Motor neuron (in vitro differentiated cells): Measurements from ENCODE around the gene U2AF1L4. TPM values are rescaled to one million over a fixed set of nuclear protein-coding genes. Genes with fewer than 3 reads are reported as not detected.

Experiments used
- ATAC-seq, 8 experiments: fragments of 200-7000 bp; cut with Tn5 transposase; replicated peaks in 6 of 8; 2 replicates each; pipeline ENCODE4 v1.8.0; 2021; ENCODE audit warnings: mild to moderate bottlenecking in 8 of 8, moderate library complexity in 8 of 8
- H3K27ac ChIP-seq, 2 donors: fragments of 250-450 bp; sonication (Bioruptor Pico); 2 replicates each; pipeline ENCODE4 v1.9.0; 2021; ENCODE audit warnings: antibody characterized with exemption in 2 of 2, mild to moderate bottlenecking in 2 of 2, moderate library complexity in 1 of 2
- H3K4me1 ChIP-seq, 2 donors: fragments of 250-450 bp; sonication (Bioruptor Pico); replicated peaks in 1 of 2; 2 replicates each; pipeline ENCODE4 v1.6.1; 2021; ENCODE audit warnings: antibody characterized with exemption in 2 of 2, mild to moderate bottlenecking in 2 of 2, moderate library complexity in 1 of 2
- H3K4me3 ChIP-seq, 5 donors: fragments of 250-450 bp; sonication (Bioruptor Pico); 2 replicates each; pipeline ENCODE4 v1.9.0; 2021; ENCODE audit warnings: antibody characterized with exemption in 5 of 5, mild to moderate bottlenecking in 5 of 5, moderate library complexity in 4 of 5
- WGBS, 10 experiments: fragments of 450-650 bp; shearing (Covaris generic); methylation state at CpG; one replicate each; pipeline ENCODE4 v1.0.0; 2022; 5-methylcytosine and 5-hydroxymethylcytosine counted together
- in situ Hi-C, 9 experiments: fragments of 400-800 bp; cut with MboI; loops; one replicate each; pipeline ENCODE4 v1.15.0; 2021; ENCODE audit warnings: low sequenced_read_pairs in 9 of 9, low pct_unique_long_range_greater_than_20kb in 2 of 9; ENCODE audit not compliant: unreplicated experiment in 9 of 9
- total RNA-seq, 8 experiments: library from RNA; unstranded; fragments of 300-600 nt; gene quantifications; 2 replicates each; pipeline versions ENCODE4 v1.2.3 to v1.2.4, GENCODE V29; 2022

The U2AF1L4 gene
- total RNA-seq, 8 experiments from 2014 or later: 14.0 to 33.1 (median 18.9) TPM

DNA sequence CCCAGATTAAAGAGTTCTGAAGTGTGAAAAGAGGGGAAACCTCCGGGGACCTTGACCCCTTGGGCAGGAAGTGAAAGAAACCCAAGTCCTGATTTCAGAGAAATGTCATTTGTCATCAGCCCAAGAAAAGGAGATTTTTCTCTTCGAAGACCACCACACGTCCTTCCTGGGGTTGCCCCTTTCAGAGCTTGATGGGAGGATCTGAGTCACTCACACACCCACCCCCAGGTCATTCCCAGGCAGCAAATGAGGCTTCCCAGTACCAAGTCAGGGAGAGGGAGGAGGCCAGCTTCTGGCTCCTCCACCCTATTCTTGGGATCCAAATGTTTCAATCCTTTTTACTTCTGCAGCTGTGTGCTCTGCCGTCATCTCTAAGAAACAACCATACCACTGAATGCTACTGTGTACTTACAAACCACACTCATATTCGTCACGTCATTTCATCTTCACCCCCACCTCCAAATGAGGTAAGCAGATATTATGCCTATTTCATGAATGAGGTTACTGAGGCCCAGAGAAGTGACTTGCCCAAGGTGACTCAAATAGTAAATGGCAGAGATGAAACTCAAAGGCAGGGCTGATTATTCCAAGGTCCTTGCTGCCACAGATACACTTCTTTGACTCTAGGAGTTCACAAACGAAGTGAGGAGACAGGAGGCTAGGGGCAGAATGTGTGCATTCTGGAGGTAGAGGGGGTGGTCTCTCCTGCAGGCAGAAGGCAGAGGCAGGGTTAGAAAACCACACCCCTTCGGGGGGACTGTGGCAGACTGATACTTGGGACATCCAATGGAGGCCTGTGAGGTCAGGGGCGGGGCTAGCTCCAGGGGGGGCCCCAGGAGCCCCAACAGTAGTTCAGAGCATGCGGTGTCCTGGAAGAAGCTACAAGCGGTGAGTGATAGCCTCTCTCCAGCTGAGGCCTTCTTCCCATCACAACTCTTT is 32.4 kb downstream of the U2AF1L4 start:
- ATAC-seq: peak in 2 of 8 experiments; percentile 2 to 5
- peaks cover 8 to 11% of the 10 kb centered on the region in 2 donors for H3K4me1 ChIP-seq
- no peak overlapping the region for H3K27ac ChIP-seq
- no peak overlapping the region for H3K4me3 ChIP-seq
- in situ Hi-C loops: no loop called here
- 0 to 100% (median 52%) methylated on average over 1 to 9 of the region's 11 CpGs; no CpG with 5 or more reads in 1 of the 10 experiments for WGBS, 10 experiments

DNA sequence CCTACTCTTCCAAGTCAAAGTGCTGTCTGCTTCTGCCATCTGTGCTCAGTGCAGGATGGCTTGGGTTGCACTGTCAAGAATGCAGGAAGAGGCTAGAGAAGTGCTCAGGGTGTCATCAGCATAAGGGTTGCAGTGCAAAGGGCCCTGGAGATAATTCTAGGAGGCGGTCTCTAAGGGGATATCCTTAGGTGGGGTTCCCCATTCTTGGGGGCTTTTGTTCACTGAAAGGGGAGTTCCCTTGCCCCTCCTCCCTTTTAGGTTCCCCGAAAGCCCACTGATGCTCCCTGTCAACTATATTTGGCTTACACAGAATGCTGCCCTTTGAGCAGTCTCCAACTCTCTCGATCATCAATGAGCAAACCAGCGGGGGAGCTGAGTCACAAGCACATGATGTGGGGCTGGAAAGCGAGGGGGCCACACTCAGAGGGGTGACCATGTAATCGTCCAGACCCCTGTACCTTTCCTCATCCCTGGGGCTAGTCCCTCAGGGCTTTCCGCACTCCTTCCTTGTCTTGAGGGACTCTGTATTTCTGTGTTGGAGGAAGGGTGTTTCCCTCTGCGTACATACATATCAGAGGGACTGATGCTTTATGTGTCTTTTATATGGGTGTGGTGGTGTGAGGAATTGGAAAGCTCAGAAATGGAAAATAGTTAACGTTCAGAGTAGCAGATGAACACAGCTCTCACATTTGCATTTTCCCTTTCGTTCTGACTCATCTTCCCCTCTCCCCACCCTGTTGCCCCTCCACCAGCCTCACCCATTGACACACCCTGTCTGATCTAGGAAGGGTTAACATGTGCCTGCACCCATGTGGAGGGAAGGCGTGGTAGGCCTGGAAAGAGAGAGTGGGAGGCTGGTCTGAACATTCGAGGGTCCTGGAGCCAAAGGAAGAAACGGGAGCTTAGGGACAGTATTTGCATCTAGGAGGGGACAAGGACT is 34.2 kb downstream of the U2AF1L4 start:
- peak in 6 of 8 experiments; percentile 11 to 97 (median 45) for ATAC-seq
- Histone ChIP-seq H3K4me3 (no peak overlapping the region), H3K27ac (no peak overlapping the region), H3K4me1 (peaks cover 8 to 10% of the 10 kb centered on the region in 2 donors)
- in situ Hi-C loops: no loop called here
- WGBS, 10 experiments: 0 to 67% (median 4%) methylated on average over 1 to 7 of the region's 13 CpGs; no CpG with 5 or more reads in 3 of the 10 experiments

DNA sequence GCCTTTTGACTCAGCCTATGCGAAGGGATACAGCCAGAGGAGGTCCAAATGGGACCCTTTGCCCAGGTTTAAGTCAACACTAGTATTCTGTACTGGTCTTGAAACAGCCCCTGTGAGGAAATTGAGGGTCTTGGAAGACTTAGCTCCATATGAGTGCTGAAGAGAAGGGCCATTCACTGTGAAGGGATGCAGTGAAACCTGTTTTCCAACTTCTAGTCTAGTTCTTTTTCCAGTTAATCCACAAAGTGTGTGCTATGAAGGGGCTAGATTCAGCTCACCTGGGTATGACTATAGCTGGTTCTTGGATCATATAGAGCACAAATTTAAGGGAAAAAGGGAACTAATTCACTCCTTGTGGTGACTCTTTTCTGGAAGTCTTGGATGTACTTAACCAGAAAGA is 36.8 kb downstream of the U2AF1L4 start:
- H3K4me1 ChIP-seq: no peaks in the 10 kb centered on the region
- in situ Hi-C loops: no loop called here

DNA sequence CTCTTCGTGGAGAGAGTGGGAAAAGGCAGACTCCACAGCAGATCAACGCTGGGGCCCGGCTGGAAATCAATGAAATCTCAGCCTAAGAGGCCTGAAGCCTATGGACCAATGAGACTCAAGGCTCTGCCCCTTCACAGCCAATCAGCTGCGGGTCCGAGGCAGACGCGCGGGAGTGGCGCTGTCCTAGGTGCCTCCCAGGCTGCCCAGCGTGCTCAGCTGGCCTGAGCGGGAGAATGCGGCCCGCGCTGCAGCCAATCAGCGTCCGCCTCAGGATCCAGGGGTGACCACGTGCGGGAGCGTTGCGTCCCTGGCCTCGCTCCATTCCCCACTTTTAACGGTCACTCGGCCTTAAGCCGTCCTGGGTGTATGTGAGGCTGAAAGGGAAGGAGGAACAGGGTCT is 41.0 kb downstream of the U2AF1L4 start, which contains the start of gene ZBTB32:
Gene ZBTB32, plus strand, starts transcription at position 341 of the 400 bp plus-strand sequence. CDS start 10,069 bp downstream, outside the sequence.
- no peak within 1 kb of the TSS for H3K4me3 ChIP-seq
- 0 to 60% (median 40%) methylated on average over 1 to 15 of the region's 24 CpGs; no CpG with 5 or more reads in 5 of the 10 experiments for WGBS, 10 experiments
- no peak within 1 kb of the TSS for H3K27ac ChIP-seq
- in situ Hi-C loops: no loop called here
- H3K4me1 ChIP-seq: no peaks in the 10 kb centered on the region
- ATAC-seq: peak in 2 of 8 experiments; percentile 8

More for the DNA sequence above, 36.8 kb downstream of the U2AF1L4 start:
- H3K4me3 ChIP-seq: no peak overlapping the region
- ATAC-seq: no peak
- 67 to 83% (median 73%) methylated on average over 1 of the region's 1 CpG; no CpG with 5 or more reads in 6 of the 10 experiments for WGBS, 10 experiments
- H3K27ac ChIP-seq: no peak overlapping the region

DNA sequence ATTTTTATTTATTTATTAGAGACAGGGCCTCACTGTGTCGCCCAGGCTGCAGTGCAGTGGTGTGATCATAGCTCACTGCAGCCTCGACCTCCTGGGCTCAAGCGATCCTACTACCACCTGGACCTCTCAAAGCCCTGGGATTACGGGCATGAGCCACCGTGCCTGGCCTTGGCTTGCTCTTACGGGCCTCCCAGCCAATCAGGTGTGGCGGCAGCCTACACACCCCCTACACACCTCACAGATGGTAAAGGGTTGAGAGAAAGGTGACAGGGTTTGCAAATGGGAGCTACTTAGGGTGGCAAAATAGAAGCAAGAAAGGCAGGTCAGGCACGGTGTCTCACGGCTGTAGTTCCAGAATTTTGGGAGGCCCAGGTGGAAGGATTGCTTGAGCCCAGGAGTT is 41.9 kb downstream of the U2AF1L4 start:
- H3K4me3 ChIP-seq: peak overlapping the region in 2 of 5 donors; percentile 57 to 70
- in situ Hi-C loops: no loop called here

DNA sequence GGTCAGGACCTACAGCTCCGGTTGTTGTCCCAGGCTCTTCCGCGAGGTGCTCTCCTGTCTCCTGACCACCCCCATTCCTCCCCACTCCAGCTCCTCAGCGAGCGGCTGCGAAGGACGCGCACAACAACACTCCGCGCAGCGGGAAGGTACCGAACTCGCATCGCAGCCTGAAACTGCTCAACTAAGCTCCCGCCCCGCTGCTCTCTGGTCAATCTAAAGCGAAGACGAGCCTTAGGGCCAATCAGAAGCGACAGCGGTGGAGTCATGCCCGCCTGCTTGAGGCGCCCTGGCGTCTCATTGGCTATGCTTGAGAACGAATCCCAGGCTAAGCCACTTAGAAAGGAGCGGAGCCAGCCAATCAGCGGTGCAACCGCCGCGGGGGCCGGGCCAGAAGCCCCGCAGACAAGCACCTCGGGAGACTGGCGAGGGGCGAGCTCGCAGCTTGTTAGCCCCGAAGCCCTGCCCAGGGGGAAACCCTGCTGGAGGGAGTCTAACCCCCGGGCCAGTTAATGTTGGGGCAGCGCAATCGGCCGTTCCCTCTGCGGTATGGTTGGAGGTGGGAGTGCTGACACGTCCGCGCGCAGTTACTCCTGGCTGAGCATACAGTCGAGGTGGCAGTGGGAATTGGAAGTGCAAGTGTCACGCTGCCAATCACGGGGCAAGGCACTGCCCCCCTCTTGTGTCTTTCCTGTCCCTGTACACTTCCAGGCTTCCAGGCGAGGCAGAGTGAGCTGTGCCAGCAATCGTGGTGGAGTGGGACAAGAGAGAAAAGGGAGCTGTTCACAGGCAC is 42.8 kb downstream of the U2AF1L4 start:
- peak overlapping the region; percentile 49 to 70 (median 53) for H3K4me3 ChIP-seq
- ATAC-seq: peak; percentile 98 to 99 (median 98)
- 0% methylated on average over 7 to 36 of the region's 50 CpGs; no CpG with 5 or more reads in 6 of the 10 experiments for WGBS, 10 experiments
- peak overlapping the region in 1 of 2 donors; percentile 16 for H3K27ac ChIP-seq
- in situ Hi-C loops: no loop called here
- no peaks in the 10 kb centered on the region for H3K4me1 ChIP-seq

More for the DNA sequence above, 41.9 kb downstream of the U2AF1L4 start:
- Histone ChIP-seq H3K27ac (no peak overlapping the region), H3K4me1 (no peaks in the 10 kb centered on the region)
- WGBS, 10 experiments: 25 to 94% (median 47%) methylated on average over 1 to 6 of the region's 9 CpGs; no CpG with 5 or more reads in 3 of the 10 experiments
- ATAC-seq: no peak

DNA sequence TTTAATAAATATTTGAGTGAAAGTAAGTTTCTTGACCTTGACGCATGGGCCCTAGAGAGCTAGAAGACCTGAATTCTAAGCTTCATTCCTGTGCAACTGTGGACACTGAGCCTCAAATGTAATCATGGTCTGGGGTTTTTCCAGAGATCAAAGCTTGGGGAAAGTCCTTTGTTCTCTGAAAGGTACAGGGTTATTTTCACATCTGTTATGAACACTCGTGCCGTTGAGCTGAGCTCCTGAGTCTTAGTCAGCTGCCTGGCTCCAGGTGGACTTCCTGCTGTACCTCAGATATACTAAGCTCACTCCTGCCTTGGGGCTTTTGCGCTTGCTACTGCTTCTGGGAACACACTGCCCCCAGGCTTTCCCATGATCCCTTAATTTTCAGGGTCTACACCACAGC is 48.4 kb downstream of the U2AF1L4 start:
- no peak overlapping the region for H3K27ac ChIP-seq
- WGBS, 10 experiments: 27 to 85% (median 70%) methylated on average over 2 to 4 of the region's 4 CpGs; no CpG with 5 or more reads in 3 of the 10 experiments
- H3K4me1 ChIP-seq: no peaks in the 10 kb centered on the region
- no peak overlapping the region for H3K4me3 ChIP-seq
- no peak for ATAC-seq
- in situ Hi-C loops: no loop called here

DNA sequence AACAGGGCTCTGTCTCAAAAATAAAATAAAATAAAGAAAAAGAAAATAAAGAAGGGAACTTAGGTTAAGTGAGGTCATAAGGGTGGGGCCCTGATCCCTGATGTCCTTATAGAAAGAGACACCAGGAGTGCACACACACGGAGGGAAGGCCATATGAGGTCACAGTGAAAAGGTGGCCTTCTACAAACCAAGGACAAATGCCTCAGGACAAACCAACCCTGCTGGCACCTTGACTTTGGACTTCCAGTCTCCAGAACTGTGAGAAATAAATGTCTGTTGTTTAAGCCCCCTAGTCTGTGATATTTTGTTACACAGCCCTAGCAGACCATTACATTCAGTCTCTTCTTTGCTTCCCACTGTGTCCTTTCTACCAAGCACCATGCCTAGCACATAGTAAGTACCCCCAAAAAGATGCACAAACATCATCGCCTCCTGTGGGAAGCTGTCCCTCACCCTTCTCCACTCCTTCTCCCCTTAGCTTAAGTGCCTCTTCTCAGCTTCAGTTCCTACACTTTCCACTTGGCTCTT is 49.3 kb downstream of the U2AF1L4 start:
- in situ Hi-C loops: no loop called here
- Histone ChIP-seq H3K27ac (no peak overlapping the region), H3K4me1 (no peaks in the 10 kb centered on the region), H3K4me3 (no peak overlapping the region)
- WGBS, 10 experiments: 0 to 100% (median 60%) methylated on average over 1 to 2 of the region's 2 CpGs; no CpG with 5 or more reads in 3 of the 10 experiments
- no peak for ATAC-seq

DNA sequence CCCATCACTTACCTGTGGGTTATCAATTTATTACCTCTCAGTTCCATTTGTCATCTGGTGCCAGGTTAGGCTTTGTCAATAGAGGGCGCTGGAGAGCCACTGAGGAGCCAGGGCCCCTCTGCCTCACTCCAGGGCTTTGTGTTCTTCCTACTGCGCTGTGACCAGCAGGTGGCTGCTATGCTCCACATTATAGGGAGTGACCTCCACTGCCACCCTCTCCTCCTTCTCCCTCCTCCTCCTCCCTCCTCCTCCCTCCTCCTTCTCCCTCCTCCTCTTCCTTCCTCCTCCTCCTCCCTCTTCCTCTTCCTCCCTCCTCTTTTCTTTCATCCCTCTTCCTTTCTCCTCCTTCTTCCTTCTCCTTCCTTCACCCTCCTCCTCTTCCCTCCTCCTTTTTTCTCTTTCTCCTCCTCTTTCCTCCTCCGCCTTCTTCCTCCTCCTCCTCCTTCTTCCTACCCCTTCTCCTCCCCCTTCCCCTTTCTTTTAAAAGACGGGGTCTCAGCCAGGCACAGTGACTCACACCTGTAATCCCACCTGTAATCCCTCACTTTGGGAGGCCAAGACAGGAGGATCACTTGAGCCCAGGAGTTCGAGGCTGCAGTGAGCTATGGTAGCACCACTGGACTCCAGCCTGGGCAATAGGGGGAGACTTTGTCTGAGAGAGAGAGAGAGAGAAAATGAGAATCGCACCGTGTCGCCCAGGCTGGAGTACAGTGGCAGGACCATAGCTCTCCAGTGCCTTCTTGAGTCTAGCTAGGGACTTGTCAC is 51.2 kb downstream of the U2AF1L4 start:
- Histone ChIP-seq H3K4me1 (no peaks in the 10 kb centered on the region), H3K4me3 (no peak overlapping the region), H3K27ac (no peak overlapping the region)
- in situ Hi-C loops: no loop called here
- 0 to 80% (median 43%) methylated on average over 1 to 6 of the region's 8 CpGs; no CpG with 5 or more reads in 2 of the 10 experiments for WGBS, 10 experiments
- ATAC-seq: peak; percentile 99 to 100 (median 100)

DNA sequence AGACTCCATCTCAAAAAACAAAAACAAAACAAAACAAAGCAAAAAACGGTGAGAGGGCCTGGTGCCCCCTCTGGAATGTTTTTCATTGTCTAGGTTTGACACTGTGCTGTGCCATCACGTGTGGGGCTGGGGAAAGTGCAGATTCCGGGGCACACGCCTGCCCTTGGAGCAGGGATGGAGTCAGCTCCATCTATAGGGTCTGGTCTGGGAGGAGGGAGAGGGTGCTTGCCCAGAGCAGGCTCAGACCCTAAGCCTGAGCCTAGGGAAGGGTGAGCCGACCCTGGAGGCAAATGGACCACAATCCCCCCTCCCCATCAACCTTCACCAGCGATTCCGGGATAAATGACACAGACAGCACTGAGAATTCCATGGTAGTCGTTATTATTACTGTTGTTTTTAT is 51.8 kb downstream of the U2AF1L4 start:
- ATAC-seq: peak; percentile 9 to 46 (median 34)
- in situ Hi-C loops: no loop called here
- no peaks in the 10 kb centered on the region for H3K4me1 ChIP-seq
- H3K27ac ChIP-seq: no peak overlapping the region
- WGBS, 10 experiments: 0 to 43% (median 0%) methylated on average over 1 to 5 of the region's 8 CpGs; no CpG with 5 or more reads in 4 of the 10 experiments
- H3K4me3 ChIP-seq: no peak overlapping the region
